Measurements from ENCODE around the gene GPR132. TPM values are rescaled to one million over a fixed set of nuclear protein-coding genes. Genes with fewer than 3 reads are reported as not detected.
"Not testable (repeated sequence)": the region's sequence is repeated elsewhere in the genome, so short reads cannot be mapped to it uniquely, and the experiment has no call there.

GPR132 gene
- total RNA-seq, 1 donor from 2014 or later = 27.1 TPM

GRCh38 chr14:105088812-105089745, 23.8 kb upstream of the GPR132 start:
- Mint-ChIP-seq H3K9me3 (no peaks in the 10 kb centered on the region), H3K4me1 (ENCODE audit: low read depth) (peaks cover 5% of the 10 kb centered on the region), H3K27ac (no peak overlapping the region), H3K36me3 (ENCODE audit: low read depth) (no peaks in the 10 kb centered on the region), H3K27me3 (ENCODE audit: low read depth) (peaks cover 9% of the 10 kb centered on the region), H3K4me3 (ENCODE audit: low read depth) (peak overlapping the region; percentile 44)
- intact Hi-C loops (cut with micrococcal nuclease) = no loop called here
- no peak for DNase-seq (ENCODE audit: low spot score)

GRCh38 chr14:105087963-105088811, 23.0 kb upstream of the GPR132 start:
- peaks cover 3% of the 10 kb centered on the region for H3K4me1 Mint-ChIP-seq (ENCODE audit: low read depth)
- no peaks in the 10 kb centered on the region for H3K36me3 Mint-ChIP-seq (ENCODE audit: low read depth)
- H3K27me3 Mint-ChIP-seq (ENCODE audit: low read depth) = peaks cover 13% of the 10 kb centered on the region
- DNase-seq (ENCODE audit: low spot score) = no peak
- peak overlapping the region; percentile 68 for H3K4me3 Mint-ChIP-seq (ENCODE audit: low read depth)
- no peak overlapping the region for H3K27ac Mint-ChIP-seq
- no peaks in the 10 kb centered on the region for H3K9me3 Mint-ChIP-seq
- intact Hi-C loops (cut with micrococcal nuclease) = no loop called here

GRCh38 chr14:105087308-105087962, 22.2 kb upstream of the GPR132 start:
- H3K4me1 Mint-ChIP-seq (ENCODE audit: low read depth) = peaks cover 3% of the 10 kb centered on the region
- no peak for DNase-seq (ENCODE audit: low spot score)
- no peak overlapping the region for H3K27ac Mint-ChIP-seq
- no peaks in the 10 kb centered on the region for H3K9me3 Mint-ChIP-seq
- peaks cover 13% of the 10 kb centered on the region for H3K27me3 Mint-ChIP-seq (ENCODE audit: low read depth)
- H3K36me3 Mint-ChIP-seq (ENCODE audit: low read depth) = no peaks in the 10 kb centered on the region
- intact Hi-C loops (cut with micrococcal nuclease) = no loop called here
- peak overlapping the region; percentile 72 for H3K4me3 Mint-ChIP-seq (ENCODE audit: low read depth)

- intact Hi-C loops (cut with micrococcal nuclease) = loop anchor here (1.0 kb wide), 1 partner anchor 27 kb away; no protein-coding TSS in a partner anchor
- Mint-ChIP-seq H3K4me1 (ENCODE audit: low read depth) (peaks cover 3% of the 10 kb centered on the region), H3K4me3 (ENCODE audit: low read depth) (peak overlapping the region; percentile 72), H3K27me3 (ENCODE audit: low read depth) (peaks cover 14% of the 10 kb centered on the region), H3K36me3 (ENCODE audit: low read depth) (no peaks in the 10 kb centered on the region), H3K27ac (peak overlapping the region; percentile 42), H3K9me3 (no peaks in the 10 kb centered on the region)
- peak; percentile 76 for DNase-seq (ENCODE audit: low spot score)
These were observed 21.6 kb upstream of the GPR132 start for GRCh38 chr14:105086833-105087307.

- Mint-ChIP-seq H3K4me1 (ENCODE audit: low read depth) (peaks cover 4% of the 10 kb centered on the region), H3K27ac (no peak overlapping the region), H3K4me3 (ENCODE audit: low read depth) (no peak overlapping the region), H3K27me3 (ENCODE audit: low read depth) (peaks cover 15% of the 10 kb centered on the region), H3K36me3 (ENCODE audit: low read depth) (no peaks in the 10 kb centered on the region), H3K9me3 (no peaks in the 10 kb centered on the region)
- intact Hi-C loops (cut with micrococcal nuclease) = loop anchor here (1.0 kb wide), 1 partner anchor 25 kb away; no protein-coding TSS in a partner anchor
- no peak for DNase-seq (ENCODE audit: low spot score)
These were observed 20.5 kb upstream of the GPR132 start for GRCh38 chr14:105085766-105086165.

- H3K4me3 Mint-ChIP-seq (ENCODE audit: low read depth) = no peak overlapping the region
- peaks cover 15% of the 10 kb centered on the region for H3K27me3 Mint-ChIP-seq (ENCODE audit: low read depth)
- no peak for DNase-seq (ENCODE audit: low spot score)
- H3K36me3 Mint-ChIP-seq (ENCODE audit: low read depth) = no peaks in the 10 kb centered on the region
- no peaks in the 10 kb centered on the region for H3K9me3 Mint-ChIP-seq
- H3K4me1 Mint-ChIP-seq (ENCODE audit: low read depth) = peaks cover 1% of the 10 kb centered on the region
- no peak overlapping the region for H3K27ac Mint-ChIP-seq
- intact Hi-C loops (cut with micrococcal nuclease) = no loop called here
These were observed 19.7 kb upstream of the GPR132 start for GRCh38 chr14:105084741-105085571.

DNA sequence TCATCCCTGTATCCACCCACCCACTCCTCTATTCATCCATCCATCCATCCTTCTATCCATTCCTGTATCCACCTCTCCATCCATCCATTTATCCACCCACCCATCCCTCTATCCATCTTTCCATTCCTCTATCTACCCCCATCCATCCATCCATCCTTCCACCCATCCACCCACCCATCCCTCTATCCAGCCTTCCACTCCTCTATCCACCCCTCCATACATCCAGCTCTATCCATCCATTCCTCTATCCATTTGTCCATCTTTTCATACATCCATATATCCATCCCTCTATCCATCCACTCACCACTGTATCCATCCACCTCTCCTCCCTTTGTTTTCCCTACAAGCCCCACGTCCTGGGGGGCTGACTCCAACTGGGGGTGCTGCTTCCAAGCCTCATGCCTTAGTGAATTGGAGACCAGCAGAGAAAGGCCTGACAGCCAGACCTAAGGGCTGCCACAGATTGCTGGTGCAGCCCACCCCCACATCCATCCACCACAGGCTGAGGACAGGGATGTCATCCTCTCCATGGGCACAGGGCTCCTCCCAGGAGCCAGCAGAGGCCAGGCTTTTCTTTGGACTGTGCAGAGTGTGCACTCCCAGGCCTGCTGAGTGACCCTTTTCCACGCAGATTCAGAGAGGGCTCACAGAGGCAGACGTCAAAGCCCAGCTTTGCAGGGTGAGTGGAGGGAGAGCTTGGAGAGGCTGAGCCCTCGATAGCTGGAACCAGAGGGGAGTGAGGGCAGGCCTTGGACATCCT, 18.9 kb upstream of the GPR132 start:
- H3K9me3 Mint-ChIP-seq = no peaks in the 10 kb centered on the region
- peaks cover 15% of the 10 kb centered on the region for H3K27me3 Mint-ChIP-seq (ENCODE audit: low read depth)
- H3K27ac Mint-ChIP-seq = no peak overlapping the region
- no peak for DNase-seq (ENCODE audit: low spot score)
- peaks cover 1% of the 10 kb centered on the region for H3K4me1 Mint-ChIP-seq (ENCODE audit: low read depth)
- intact Hi-C loops (cut with micrococcal nuclease) = no loop called here
- H3K36me3 Mint-ChIP-seq (ENCODE audit: low read depth) = no peaks in the 10 kb centered on the region
- no peak overlapping the region for H3K4me3 Mint-ChIP-seq (ENCODE audit: low read depth)

- Mint-ChIP-seq H3K27me3 (ENCODE audit: low read depth) (peaks cover 9% of the 10 kb centered on the region), H3K27ac (no peak overlapping the region), H3K9me3 (no peaks in the 10 kb centered on the region), H3K4me1 (ENCODE audit: low read depth) (peaks cover 1% of the 10 kb centered on the region), H3K36me3 (ENCODE audit: low read depth) (no peaks in the 10 kb centered on the region), H3K4me3 (ENCODE audit: low read depth) (no peak overlapping the region)
- no peak for DNase-seq (ENCODE audit: low spot score)
- intact Hi-C loops (cut with micrococcal nuclease) = no loop called here
These were observed 17.5 kb upstream of the GPR132 start for GRCh38 chr14:105082703-105083102.

- H3K36me3 Mint-ChIP-seq (ENCODE audit: low read depth); H3K9me3 Mint-ChIP-seq; DNase-seq (ENCODE audit: low spot score); H3K4me1 Mint-ChIP-seq (ENCODE audit: low read depth); H3K27ac Mint-ChIP-seq; H3K4me3 Mint-ChIP-seq (ENCODE audit: low read depth); intact Hi-C loops (cut with micrococcal nuclease); H3K27me3 Mint-ChIP-seq (ENCODE audit: low read depth): not testable (repeated sequence)
These were observed 16.2 kb upstream of the GPR132 start for GRCh38 chr14:105081473-105081872.

GRCh38 chr14:105080161-105080560, 14.9 kb upstream of the GPR132 start:
- peaks cover 10% of the 10 kb centered on the region for H3K4me1 Mint-ChIP-seq (ENCODE audit: low read depth)
- intact Hi-C loops (cut with micrococcal nuclease) = no loop called here
- no peak for DNase-seq (ENCODE audit: low spot score)
- no peaks in the 10 kb centered on the region for H3K36me3 Mint-ChIP-seq (ENCODE audit: low read depth)
- H3K27me3 Mint-ChIP-seq (ENCODE audit: low read depth) = peaks cover 9% of the 10 kb centered on the region
- H3K27ac Mint-ChIP-seq = no peak overlapping the region
- no peaks in the 10 kb centered on the region for H3K9me3 Mint-ChIP-seq
- no peak overlapping the region for H3K4me3 Mint-ChIP-seq (ENCODE audit: low read depth)

- intact Hi-C loops (cut with micrococcal nuclease) = no loop called here
These were observed 13.1 kb upstream of the GPR132 start for GRCh38 chr14:105078294-105078693.

More at GRCh38 chr14:105078294-105078693, 13.1 kb upstream of the GPR132 start:
- Mint-ChIP-seq H3K27ac (no peak overlapping the region), H3K4me3 (ENCODE audit: low read depth) (no peak overlapping the region), H3K36me3 (ENCODE audit: low read depth) (no peaks in the 10 kb centered on the region), H3K9me3 (no peaks in the 10 kb centered on the region), H3K27me3 (ENCODE audit: low read depth) (peaks cover 2% of the 10 kb centered on the region), H3K4me1 (ENCODE audit: low read depth) (peaks cover 10% of the 10 kb centered on the region)
- DNase-seq (ENCODE audit: low spot score) = no peak

Data from activated T-helper 2 cell treated with anti-CD3 and anti-CD28 coated beads, Interferon-gamma antibody, Interleukin-2, Interleukin-4, amounts not matched to agents 10 μg/mL and 5 μg/mL and 100 μg/mL, durations not matched to agents 14 hours and 24 hours and 36 hours (primary cell).